NCI-H226 (cell line): ENCODE results near the gene ZFYVE21.
"Not testable (repeated sequence)": the region's sequence is repeated elsewhere in the genome, so short reads cannot be mapped to it uniquely, and the experiment has no call there.

Source experiments
- DNase-seq: peaks from one replicate; pipeline ENCODE4 v3.0.0-alpha.2; 2015

Gene ZFYVE21

DNA sequence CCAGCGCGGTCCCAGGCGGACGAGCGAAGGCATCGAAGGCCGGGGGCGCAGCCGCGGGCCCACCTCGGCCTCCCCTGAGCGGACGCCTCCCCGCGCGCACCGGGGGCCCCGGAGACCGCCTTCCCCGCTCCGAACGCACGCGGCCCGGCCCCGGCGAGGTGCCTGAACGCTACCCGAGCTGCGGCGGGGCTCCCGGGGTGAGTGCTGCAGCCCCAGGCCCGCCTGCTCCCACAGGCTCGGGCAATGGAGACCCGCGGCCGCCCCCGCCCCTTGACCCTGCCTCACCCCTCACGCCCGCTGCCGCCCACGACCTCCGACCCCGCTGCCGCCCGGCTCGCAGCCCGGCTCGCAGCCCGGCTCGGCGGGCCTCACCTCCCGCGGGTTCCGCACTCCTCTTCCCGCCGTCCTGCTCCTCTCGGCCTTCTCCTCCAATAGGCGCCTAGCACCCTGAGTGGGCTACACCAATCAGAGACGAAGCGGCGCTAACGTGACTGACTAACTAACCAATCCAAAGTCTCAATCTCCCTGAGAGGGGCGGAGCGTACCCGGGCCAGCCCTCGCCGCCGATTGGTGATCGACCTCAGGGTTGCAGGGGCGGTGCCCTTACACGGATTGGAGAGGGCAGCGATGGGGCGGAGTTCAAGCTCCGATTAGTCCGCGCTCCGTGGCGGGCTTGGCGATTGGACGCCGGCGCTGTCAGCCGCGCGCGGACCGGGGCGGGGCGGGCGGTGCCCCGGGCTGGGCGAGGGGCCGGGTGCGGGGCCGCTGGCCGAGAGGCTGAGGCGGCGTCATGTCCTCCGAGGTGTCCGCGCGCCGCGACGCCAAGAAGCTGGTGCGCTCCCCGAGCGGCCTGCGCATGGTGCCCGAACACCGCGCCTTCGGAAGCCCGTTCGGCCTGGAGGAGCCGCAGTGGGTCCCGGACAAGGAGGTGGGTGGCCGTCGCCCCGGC, at the start of gene ZFYVE21, which contains the start of gene XRCC3:
ZFYVE21 (plus strand) TSS at position 759 of the 949 bp plus-strand sequence; CDS start at position 791, 32 bp downstream.
XRCC3 (minus strand) TSS at position 400 of the 949 bp plus-strand sequence. CDS start 4,364 bp downstream, outside the sequence.
- peak; percentile 96 for DNase-seq

DNA sequence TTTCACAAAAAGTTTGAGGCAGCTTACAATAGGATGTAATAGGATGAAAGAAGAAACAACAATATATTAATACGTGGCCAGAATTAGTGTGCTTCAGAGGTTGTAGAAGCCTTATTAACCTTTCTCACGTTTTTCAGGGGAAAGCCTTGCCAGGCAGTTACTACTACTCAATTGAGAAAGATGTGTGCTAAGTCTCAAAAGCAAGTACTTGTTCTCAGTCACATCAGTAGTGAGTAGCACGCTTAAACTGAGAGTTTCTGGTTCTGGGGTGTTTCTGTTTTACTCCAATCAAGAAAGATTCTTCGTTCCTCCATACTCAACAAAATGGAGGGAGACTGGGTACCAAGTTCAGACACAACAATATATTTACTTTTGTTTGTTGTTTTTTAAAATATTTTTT, 47.9 kb upstream of the ZFYVE21 start:
- no peak for DNase-seq

DNA sequence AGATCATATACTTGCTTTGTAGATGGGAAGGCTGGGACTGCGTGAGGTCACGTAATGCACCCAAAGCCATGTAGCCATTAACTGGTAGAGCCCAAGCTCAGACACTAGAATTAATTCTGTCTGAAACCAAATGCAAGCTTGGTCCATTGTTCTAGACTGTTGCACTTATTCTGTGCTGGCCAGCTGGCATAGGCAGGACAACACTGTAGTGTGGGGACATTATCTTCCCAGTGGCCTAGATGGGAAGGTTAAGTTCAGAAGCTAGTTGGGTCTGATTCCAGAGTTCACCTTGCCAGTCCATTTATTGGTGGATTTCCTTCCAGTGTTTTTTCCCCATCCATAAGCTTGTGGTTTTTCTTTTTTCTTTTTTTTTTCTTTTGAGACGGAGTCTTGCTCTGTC, 47.5 kb upstream of the ZFYVE21 start:
- no peak for DNase-seq

DNA sequence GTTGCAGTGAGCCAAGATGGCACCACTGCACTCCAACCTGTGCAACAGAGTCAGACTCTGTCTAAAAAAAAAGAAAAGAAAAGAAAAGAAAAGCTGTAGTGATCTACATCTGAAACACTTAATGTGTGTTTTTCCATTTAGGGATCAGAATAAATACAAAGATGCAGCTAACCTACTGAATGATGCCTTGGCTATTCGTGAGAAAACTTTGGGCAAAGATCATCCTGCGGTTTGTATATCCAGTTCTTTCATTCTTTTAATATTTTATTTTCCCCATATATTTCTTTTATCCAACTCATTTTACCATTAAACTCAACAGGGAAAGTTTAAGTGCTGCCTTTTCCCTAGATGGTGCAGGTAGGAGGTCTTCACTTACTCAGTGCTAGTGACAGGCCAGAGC, 46.2 kb upstream of the ZFYVE21 start:
- no peak for DNase-seq

DNA sequence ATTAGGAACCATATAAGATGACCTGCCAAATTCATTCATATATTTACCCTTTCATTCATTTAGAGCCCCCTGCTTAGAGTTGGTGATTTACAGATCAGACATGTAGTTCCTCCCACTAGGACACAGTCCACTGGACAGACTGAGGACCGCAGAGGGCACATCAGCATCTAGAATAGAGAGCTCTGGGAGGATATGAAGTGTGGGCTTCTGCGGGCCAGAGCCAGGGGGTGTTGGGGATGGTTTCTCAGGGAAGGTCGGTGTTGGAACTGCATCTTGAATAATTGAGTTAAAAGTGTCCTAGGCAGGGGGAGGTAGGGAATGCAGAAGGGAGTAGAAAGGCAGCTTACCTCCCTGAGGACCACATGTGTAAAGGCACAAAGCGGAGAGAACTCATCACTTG, 43.7 kb upstream of the ZFYVE21 start:
- no peak for DNase-seq

DNA sequence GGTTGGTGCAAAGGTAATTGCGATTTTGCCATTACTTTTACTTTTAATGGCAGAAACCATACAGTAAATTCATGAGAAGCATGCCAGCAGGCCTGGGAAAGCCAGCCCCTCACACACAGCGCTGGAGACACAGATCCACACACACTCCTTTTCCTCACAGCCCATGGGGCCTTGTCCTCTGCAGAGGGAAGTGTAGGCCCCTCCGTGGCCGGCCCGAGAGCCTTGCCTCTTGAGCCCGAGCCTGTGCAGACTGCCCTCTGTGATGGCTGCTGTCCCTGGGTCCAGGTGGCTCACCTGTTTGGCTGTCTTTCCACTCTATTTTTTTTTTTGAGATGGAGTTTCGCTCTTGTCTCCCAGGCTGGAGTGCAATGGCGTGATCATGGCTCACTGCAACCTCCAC, 39.7 kb upstream of the ZFYVE21 start:
- DNase-seq = no peak

DNA sequence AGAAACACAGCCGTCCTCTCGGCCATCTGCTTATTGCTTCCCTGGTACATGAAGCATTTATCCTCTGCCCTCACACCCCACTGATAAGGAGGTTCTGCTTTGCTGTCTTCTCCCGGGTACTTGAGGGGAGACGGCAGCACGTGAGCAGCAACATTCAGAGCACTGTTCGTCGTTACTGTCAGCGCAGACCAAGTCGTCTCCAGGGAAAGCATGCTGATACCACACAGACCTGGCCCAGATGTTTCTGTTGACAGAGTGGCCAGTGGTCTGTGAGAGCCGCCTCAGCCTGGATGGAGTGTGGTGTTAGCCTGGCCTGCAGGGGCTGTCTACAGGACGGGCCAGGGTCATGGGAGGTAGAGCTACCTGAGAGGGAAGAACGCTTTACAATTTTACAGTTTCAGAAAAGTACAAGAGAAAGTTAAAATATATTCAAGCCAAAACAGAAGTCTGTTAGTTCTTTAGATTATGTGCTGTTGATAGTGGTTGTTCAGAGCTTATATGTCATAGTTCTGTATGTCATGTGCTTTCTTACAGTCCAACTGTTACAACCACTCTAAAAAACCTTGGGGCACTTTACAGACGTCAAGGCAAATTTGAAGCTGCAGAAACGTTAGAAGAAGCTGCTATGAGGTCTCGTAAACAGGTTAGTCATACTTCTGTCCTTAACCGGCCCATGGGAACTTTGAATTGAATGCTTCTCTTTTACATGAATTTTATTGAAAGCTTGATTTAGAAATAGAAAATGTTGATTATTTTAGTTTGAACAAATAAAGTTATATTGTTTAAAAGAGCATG, 38.5 kb upstream of the ZFYVE21 start:
- DNase-seq = no peak

DNA sequence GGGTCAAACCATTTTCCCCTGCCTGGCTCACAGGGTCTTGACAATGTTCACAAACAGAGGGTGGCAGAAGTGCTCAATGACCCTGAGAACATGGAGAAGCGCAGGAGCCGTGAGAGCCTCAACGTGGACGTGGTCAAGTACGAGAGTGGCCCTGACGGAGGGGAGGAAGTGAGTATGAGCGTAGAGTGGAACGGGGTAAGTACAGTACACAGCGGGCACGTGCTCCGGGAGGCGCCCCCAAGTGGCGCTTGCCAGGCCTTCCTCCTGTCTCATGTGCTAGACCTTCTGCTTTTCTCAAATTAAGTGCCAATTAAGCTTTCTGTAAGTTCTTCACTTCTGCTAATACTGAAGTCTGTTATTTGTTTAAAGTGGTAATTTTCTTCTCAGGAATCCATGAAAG, 36.3 kb upstream of the ZFYVE21 start:
- no peak for DNase-seq

DNA sequence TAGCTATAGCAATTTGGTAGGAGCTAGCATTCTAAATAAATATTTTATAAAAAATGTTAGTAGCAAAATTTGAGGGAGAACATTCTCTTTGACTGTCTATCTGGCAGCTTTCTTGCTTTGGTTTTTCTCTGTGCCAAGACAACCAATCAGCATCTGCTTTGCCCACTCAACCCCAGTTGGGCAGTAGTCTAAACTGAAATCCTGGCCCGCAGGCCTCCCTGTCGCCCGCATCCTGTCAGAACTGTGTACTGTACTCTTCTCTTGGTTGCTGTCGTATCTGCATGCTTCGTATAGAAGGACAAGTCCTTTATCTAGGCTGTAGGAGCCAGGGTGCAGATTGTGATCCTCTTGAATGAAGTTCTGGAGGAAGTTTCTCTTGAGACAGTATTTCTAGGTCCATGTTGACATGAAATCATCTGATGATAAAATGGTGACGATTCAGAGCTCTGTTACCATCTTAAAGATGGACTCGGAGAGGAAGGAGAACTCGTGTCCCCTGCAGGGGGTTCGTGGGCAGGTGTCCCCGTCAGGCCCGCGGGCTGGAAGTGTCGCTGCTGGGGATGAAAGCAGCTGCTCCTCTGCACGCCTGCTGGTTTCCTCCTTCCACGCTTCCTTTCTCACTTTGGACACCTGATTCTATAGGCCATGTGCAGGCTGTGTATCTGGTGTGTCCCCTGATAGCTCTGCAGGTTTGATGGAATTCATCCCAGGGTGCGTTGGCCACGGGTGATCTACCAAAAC, 34.9 kb upstream of the ZFYVE21 start:
- no peak for DNase-seq

DNA sequence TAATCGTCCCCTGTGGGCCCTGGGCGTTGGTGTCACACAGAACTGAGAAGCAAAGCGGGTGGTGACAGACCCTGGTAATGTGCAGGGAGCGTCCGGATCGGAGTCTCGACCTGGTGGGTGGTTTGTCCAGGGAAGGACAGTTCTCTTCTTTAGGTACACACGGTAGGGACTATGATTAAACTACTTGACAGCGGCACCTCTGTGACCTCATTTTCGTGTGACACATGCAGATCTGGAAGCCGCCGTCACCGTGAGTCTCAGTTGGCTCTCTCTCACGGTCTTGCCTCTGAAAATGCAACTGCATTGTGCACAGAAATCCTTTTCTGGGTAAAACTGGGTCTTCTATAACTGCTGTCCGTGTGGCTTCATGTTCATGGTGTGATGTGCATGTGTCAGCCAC, 32.5 kb upstream of the ZFYVE21 start:
- DNase-seq = no peak

DNA sequence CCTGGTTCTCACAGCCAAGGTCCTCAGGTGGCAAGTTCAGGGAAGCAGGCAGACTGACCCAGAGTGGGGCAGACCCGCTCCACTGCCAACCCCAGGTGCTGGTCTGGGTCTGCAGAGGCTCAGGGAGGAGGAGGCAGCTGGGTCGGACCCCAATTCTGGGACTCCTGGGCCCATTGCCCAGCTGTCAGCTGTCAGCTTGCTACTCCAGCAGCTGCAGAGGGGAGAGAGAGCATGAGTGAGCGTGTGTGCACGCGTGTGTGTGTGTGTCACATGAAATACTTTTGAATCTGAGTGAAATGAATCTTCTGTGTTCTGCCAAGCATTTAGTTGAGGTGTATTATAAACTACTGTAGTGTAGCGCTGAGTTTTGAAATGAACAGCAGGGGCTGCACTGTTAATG, 31.1 kb upstream of the ZFYVE21 start:
- DNase-seq = no peak

DNA sequence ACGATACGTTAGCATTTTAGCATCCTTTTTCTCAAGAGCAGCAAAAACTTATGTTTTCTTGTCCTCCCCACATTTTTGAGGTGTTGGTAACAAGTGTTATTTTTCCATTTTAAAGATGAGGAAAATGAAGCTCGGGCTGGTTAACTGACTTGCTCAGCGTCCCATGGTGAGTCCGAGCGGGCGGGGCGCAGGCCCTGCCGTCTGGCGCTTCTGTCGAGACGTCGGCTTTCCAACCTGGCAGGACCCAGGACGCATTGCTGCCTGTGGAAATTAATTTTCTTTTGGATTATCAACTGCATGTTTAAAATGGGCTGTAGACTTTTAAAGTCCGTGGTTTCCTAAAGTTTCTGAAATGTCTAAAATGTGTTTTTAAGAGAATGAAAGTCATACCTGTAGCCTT, 30.7 kb upstream of the ZFYVE21 start:
- DNase-seq = no peak

DNA sequence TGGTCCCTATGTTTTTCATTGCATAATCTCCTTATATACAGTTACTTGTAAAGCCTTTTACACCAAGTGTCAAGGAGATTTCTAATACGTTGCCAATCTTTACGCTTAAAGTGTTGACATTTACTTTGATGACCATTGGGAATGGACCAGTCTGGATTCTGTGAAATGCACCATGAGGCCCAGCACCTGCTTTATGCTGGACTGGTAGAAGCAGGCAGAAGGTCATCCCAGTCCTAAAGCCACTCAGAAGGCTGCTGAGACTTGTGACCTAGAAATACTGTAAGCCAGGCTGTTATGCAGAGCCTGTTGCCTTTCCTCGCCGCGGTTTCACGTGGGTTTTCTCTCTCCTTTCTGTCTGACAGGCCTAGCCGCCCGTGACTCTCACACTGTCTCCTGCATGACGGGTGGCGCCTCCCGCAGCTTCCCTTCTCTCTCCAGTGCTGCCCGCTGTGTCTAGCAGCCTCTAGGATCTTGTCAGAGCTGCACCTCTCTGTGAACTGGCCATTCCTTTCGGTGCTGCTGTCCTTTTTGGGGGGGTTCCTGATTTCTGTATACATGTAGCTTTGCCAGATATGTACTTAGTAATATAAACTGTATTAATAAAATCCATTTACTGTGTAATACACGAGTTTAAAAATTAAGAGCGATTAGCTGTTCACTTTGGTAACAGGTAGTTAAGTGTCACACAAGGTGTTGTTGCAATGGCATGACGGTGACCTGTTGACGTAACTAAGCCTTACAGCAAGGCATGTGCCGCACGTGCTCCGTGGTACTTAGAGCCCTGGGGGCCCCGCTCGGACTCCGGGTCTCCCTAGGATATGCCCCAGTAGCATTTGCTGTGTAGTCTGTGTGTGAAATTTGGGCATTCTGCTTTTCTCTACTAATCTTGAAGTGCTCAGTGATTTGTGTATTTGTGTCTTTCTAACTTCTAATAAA, 30.1 kb upstream of the ZFYVE21 start:
- no peak for DNase-seq

DNA sequence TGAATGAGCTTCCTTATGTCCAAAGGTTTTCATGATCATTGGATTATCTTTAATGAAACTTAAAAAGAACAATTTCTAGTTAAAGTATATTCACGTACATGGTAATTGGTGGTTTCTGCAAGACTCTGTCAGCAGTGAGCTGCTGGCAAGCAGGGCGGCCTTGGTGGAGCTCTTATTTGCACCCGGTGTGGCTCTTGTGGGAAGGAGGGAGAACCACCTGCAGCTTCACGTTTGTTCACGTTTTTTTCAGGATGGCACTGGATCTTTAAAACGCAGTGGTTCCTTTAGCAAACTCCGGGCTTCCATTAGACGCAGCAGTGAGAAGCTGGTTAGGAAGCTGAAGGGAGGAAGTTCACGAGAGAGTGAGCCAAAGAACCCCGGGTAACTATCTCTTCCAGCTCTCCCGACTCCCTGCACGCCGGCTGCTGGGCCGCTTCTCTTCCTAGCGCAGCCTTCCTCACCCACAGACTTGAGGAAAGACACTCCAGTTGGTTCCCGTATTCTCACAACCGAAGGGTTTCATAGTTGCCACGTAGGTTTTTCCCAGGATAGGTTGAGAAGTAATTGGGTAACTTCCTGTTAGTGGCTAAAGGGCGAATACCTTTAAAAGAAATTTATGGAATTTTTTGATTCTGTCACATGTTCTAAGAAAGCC, 28.7 kb upstream of the ZFYVE21 start:
- peak; percentile 63 for DNase-seq

DNA sequence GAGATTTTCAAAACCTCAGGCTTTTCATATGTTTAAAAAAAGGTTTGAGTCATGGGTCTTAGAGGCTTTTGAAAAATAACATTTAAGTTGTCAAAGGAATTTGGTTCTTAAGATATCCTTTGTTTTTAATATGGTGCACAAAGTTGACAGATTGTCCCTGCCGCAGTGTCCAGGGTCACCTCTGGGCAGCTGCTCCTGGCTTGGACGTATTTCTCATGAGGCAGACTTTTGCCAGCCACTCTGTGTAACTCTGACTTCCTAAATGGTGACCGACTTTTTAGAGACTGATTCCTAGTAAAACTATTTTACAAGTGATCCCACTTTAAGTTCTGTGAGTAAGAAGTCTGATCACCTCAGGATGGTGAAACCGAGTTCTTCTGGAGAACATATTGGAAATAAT, 27.9 kb upstream of the ZFYVE21 start:
- DNase-seq = no peak

DNA sequence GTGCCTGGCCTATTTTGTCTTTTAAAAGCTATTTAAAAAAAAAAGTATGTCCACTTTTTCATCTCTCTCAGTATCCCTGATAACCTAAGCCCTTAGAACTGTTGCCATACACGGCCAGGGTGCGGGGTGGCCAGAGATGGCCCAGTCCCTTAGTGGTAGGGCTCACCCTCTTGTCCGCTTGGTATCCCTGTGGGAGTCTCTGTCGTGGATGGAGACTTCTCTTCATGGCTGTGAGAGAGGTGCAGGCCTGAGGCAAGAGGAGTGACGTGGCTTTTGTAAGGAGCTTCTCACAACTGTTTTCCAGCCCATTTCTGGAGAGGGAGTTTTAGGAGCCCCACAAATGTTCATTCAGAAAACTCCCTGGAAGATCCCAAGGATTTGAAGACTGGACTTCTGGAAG, 27.2 kb upstream of the ZFYVE21 start:
- no peak for DNase-seq

DNA sequence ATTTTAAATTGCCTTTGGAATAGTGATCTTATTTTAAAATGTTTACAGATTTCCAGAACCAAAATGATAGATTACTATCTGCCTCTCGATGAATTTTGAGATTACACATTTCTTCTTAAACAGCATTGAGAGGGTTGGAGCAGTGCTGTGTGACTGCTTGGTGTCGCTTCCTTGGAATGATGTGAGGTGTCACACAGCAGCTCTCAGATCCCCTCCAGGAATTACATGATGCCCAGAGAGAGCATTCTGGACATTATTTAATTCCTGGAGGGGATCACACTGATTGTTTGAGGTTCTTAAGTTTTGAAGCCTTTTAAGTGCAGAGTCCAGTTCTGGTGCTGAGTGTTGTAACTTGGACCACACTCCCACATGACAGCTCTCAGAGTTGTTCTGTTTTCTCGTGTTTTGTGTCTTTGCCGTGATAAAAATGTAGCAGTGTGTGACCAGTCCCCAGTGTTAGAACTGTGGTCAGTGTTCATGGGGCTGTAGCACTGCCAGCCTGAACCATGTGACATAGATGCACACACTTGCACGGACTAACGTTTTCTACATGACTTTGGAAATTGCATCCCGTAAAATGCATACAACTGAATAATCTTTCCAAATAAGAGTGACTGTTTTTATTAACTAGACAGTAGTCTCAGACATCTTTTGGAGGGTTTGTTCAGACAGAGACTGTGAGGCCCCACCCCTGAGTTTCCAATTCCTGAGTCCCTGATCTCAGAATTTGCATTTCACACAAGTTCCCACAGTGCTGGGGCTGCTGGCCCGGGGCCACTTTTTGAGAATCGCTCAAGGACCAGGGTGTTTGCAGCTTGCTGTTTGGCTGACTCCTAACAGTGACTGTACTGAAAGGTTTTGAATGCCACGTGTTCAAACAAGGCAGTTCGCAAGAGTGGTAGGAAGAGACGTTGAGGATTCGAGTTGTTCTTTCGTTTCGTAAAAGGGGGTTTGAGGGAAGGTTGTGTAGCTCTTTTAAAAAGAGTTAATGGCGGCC, 26.4 kb upstream of the ZFYVE21 start:
- DNase-seq = no peak

DNA sequence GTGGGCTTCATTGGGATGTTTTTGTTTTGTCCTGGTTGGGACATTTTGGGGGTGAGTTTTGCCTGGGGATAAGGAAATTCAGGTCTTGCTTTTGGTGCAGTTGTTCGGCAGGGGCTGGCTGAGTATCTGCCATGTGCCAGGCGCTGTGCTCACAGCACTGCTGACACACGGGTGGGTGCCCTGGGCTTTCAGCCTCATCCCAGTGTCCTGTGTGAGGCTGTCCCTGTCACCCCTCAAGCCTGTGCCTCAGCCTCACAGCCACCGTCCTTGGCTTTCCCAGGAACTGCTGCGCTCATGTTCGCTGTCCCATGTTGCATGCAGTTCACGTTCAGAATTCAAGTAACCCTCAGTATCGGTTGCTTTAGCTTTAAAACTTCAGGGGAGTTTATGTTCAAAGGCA, 25.3 kb upstream of the ZFYVE21 start:
- no peak for DNase-seq

DNA sequence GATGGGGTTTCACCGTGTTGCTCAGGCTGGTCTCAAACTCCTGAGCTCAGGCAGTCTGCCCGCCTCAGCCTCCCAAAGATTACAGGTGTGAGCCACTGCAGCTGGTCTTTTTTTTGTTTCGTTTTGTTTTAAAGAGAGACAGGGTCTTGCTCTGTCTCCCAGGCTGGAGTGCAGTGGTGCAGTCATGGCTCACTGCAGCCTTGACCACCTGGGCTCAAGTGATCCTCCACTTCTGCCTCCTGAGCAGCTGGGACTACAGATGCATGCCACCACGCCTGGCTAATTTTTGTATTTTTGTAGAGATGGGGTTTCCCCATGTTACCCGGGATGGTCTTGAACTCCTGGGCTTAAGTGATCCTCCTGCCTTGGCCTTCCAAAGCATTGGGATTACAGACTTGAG, 24.0 kb upstream of the ZFYVE21 start:
- not testable (repeated sequence) for DNase-seq

DNA sequence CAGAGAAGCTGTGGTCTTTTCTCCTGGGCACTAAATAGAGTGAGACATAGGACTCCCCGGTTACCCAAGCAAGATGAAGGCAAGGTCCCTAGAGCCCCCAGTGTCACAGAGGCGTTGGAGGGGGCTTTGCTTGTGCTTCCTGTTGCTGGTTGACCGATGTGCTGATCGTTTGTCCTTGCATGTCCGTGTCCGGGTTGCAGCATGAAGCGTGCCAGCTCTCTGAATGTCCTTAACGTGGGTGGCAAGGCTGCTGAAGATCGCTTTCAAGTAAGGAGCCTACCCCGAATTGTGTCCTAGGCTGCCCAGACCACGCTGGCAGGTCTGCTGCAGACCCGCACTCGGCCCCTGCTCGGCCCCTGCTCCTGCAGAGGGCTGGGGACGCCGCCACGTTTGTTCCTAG, 23.5 kb upstream of the ZFYVE21 start:
- no peak for DNase-seq
